Kasumi-1 (cell line): ENCODE results near the gene RAVER2.

ENCODE experiments used
- DNase-seq, 2 experiments: peaks; one replicate each; lab custom pipeline; 2025; lab: John Stamatoyannopoulos, UW

The RAVER2 gene

GRCh38 chr1:64877598-64877997, 132.7 kb downstream of the RAVER2 start:
- no peak for DNase-seq

GRCh38 chr1:64878090-64878489, 133.2 kb downstream of the RAVER2 start:
- no peak for DNase-seq

GRCh38 chr1:64878931-64879611, 134.2 kb downstream of the RAVER2 start:
- no peak for DNase-seq

- no peak for DNase-seq
Observed at GRCh38 chr1:64880449-64880848, 135.6 kb downstream of the RAVER2 start.

GRCh38 chr1:64881281-64881680, 136.4 kb downstream of the RAVER2 start:
- DNase-seq = no peak
